Activated T-helper 9 cell treated with anti-CD3 and anti-CD28 coated beads, Interleukin-2, amount 50 U/mL, for 16 hours (primary cell): ENCODE data around the gene TYW3.
A peak's percentile ranks its signal among the peaks of the same experiment; 100 is the strongest.
"Not testable (repeated sequence)": the region's sequence is repeated elsewhere in the genome, so short reads cannot be mapped to it uniquely, and the experiment has no call there.

Experiments used
- DNase-seq: peaks from one replicate; pipeline ENCODE4 v3.0.0-alpha.2; 2020; ENCODE audit warnings: low read depth

Gene TYW3

DNA sequence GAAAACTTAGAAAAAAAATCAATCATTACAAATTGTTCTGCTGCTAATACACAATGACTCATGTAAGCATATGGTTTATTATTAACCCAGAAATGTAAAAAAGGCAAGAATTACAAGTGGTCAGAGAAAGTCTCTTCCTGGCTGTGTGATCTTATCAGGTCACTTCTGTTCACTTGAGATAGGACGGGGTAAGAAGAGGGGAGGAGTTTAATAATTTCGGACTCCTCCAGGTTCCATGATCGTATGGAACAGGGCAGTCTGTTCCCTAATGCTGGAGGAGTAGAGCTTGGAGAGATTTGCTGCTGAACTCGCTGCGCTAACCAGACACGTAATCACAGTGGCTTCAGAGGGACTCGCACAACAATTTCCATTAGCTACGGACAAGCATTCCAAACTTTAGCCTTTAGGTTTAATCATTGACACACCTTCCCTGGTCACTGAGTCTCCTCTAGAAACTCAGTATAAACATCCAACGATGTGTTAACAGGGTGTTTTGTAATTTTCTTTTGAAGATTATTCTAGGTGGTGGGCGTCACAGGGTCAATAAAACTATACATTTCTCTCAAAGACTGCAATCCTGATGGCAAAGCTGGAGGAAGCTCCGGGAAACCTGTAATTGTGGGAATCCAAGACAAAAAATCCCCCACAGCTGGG, 1.4 kb upstream of the TYW3 start:
- DNase-seq, result no peak

DNA sequence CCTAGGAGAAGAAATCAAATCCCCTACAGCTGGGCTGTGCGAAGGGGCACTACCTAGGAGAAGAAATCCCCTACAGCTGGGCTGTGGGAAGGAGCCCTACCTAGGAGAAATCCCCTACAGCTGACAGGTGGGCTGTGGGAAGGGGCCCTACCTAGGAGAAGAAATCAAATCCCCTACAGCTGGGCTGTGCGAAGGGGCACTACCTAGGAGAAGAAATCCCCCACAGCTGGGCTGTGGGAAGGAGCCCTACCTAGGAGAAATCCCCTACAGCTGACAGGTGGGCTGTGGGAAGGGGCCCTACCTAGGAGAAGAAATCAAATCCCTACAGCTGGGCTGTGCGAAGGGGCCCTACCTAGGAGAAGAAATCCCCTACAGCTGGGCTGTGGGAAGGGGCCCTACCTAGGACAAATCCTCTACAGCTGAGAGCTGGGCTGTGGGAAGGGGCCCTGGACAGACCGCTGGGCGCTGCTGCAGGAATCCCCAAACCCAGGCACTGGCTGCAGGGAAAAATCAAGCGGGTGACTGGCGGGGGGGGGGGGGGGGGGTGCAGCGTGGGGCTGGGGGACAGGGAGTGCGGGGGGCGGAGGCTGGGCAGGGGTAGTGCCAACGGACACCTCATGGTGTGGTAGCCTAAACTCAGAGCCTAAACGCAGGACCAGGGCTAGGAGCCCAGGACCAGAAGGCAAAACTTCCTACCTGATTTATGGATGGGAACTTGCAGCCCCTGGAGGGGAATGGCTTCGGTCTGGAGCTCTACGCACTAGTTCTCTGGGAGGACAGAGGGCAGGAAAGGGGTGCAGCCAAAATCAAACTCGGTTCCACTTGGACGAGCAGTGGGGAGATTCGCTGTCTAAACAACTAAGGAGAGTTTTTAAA, 643 bp upstream of the TYW3 start:
- not testable (repeated sequence) for DNase-seq

GRCh38 chr1:74733604-74734484, 892 bp downstream of the TYW3 start:
- DNase-seq, result peak; percentile 5

- DNase-seq, result no peak
These were observed 4.4 kb downstream of the TYW3 start for GRCh38 chr1:74737333-74737732.

DNA sequence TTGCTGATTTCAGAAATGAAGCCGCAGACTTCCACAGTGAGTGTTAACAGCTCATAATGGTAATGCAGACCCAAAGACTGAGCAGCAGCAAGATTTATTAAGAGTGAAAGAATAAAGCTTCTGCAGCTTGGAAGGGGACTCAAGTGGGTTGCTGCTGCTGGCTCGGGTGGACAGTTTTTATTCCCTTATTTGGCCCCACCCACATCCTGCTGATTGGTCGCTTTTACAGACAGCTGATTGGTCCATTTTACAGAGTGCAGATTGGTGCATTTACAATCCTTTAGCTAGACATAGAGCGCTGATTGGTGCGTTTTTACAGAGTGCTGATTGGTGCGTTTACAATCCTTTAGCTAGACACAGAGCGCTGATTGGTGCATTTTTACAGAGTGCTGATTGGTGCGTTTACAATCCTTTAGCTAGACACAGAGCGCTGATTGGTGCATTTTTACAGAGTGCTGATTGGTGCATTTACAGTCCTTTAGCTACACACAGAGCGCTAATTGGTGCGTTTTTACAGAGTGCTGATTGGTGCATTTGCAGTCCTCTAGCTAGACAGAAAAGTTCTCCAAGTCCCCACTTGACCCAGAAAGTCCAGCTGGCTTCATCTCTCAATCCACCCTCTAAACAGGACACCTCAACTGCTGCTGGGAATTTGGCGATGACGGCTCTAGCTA, 7.5 kb downstream of the TYW3 start:
- not testable (repeated sequence) for DNase-seq

DNA sequence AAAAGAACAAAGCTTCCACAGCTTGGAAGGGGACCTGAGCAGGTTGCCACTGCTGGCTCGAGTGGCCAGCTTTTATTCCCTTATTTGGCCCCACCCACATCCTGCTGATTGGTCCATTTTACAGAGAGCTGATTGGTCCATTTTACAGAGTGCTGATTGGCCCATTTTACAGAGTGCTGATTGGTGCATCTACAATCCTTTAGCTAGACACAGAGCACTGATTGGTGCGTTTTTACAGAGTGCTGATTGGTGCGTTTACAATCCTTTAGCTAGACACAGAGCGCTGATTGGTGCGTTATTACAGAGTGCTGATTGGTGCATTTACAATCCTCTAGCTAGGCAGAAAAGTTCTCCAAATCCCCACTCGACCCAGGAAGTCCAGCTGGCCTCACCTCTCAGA, 12.3 kb downstream of the TYW3 start:
- not testable (repeated sequence) for DNase-seq

DNA sequence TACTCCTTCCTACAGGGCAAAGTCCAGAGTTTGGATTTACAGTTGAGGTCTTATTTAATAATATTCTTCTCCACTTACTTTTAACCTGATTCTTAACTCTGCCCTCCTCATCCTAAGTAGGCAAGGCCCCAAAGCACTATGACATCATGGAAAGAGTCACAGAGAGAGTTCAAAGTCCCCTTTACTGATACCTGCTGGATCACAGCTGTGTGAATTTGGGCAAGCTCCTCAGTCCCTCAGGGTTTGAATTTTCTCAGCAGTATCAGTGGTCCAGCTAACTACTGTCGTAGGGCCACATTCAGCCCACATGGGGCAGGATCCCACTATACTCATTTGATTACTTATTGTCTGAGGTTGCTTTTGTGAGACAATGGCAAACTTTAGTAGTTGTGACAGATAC, 16.0 kb downstream of the TYW3 start:
- no peak for DNase-seq

GRCh38 chr1:74753104-74753503, 20.2 kb downstream of the TYW3 start:
- DNase-seq, result no peak

DNA sequence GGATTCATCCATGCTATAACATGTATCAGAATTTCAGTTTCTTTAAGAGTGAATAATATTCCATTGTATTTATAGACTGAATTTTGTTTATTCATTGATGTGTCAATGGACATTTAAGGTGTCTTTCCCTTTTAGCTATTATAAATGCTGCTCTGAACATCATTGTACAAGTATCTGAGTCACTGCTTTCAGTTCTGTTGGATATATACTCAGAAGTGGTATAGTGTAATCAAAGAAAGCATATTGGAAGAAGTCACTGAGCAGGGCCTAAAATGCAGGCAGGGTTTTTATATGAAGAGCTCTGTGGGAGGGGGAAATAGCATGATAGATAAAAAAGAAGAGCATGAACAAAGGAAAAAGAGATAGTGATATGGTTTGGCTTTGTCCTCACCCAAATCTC, 22.5 kb downstream of the TYW3 start:
- DNase-seq, result no peak

GRCh38 chr1:74756650-74757049, 23.7 kb downstream of the TYW3 start:
- DNase-seq, result not testable (repeated sequence)

DNA sequence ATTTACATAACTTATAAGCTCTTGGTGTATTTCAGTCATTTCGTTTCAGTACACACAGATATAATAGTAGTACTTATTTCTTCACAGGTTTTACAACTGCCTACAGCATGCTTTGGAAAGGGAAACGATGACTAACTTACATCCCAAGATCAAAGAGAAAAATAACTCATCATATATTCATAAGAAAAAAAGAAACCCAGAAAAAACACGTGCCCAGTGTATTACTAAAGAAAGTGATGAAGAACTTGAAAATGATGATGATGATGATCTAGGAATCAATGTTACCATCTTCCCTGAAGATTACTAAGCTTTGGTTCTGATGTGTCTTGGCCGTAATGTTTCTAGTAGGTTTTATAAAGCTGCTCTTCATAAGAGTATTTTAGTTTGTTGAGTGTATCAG, 30.9 kb downstream of the TYW3 start:
- DNase-seq, result no peak

- DNase-seq, result no peak
These were observed 33.6 kb downstream of the TYW3 start for GRCh38 chr1:74766579-74766978.

- DNase-seq, result no peak
These were observed 34.5 kb downstream of the TYW3 start for GRCh38 chr1:74767490-74767889.

DNA sequence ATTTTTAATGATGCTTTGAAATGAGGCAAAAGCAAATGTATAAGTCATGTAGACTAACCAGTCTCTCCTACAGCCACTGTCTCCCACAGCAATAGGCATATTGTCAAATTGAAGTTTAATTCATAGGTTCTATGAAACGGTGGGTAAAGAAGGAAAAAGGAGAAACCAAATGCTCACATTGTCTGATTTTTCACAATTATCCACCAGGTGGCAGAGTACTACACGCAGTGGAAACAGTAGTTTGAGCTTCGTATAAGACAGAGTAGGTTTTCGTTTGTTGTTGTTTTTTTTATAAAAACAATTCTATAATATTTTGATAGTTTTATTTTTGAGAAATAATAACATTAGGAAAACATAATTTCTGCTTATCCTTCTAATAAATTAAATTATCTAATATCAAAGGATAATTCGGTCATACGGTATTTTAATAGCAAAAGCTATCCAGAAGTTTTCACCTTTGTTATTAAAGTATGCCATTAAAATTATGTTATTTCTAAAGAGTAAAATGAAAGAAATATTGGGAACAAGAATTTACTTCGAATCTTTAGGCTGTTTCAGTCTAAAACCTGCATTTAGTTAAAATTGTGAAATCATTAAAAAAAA, 39.1 kb downstream of the TYW3 start:
- no peak for DNase-seq

GRCh38 chr1:74772945-74773344, 40.0 kb downstream of the TYW3 start:
- DNase-seq, result no peak

DNA sequence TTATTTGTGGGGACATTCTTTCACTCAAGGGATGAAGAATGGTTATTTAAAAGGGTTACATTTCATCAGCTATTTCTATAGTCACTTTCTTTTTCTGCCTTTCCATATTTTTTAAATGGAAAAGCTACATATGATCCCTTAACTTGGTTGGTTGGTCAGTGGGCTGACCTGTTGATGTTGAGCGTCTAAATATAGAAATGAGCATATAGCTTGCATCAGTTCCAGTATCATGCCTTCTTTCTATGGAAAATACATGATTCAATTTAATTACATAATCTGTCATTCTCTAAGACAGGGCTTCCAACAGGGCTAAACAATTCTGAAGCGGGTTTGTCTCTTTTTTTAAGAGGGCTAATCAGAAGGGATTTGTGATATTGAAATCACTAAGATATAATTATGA, 40.6 kb downstream of the TYW3 start:
- DNase-seq, result no peak

GRCh38 chr1:74775735-74776134, 42.8 kb downstream of the TYW3 start:
- no peak for DNase-seq

DNA sequence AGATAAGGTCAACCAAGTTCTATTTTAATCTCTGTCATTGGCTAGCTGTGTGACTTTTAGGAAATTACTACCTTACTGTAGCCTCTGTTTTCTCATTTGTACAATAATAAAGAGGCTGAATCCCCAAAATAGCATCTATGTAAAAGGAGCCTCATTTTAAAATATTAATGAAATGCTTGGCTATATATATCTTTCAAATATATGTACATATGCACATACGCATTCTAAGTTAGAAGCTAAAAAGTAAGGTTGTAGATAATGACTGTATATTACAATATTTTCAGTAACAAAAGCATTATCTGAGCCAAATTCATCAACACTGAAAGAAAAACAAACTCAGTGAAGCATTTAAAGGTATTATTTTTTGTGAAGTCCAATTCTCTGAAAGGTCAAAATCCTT, 44.6 kb downstream of the TYW3 start:
- no peak for DNase-seq

DNA sequence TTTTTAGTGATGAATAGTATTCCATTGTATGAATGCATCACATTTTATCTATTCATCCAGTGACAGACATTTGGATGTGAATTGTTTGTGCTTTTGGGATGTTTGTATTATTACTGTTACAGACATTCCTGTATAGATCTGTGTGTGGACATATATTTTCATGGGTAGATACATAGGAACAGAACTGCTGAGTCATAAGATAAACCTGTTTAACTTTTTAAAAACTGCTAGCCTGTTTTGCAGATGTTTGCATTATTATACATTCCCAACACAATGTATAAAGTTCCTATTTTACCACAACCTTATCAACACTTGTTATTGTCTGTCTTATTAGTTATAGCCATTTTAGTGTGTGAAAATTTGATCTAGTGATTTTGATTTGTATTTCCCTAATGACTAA, 46.8 kb downstream of the TYW3 start:
- DNase-seq, result no peak

DNA sequence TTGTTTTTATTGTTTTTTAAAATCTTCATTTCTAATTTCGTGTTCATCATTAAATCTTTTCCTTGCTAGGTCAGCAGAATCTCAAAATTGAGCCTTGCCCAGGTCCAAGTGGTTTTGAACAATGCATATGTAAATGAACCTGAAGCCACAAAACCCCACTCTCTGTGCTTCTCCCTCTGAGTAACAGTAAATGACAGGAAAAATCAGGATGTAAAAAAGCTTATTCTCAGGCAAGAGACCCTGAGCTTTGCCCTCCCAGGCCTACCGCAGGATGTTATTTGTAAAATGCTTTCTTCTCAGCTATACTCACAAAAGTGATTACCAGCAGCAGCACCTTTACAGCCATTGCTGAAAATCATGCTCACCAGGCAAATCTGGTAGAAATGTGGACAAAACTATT, 47.6 kb downstream of the TYW3 start:
- no peak for DNase-seq

DNA sequence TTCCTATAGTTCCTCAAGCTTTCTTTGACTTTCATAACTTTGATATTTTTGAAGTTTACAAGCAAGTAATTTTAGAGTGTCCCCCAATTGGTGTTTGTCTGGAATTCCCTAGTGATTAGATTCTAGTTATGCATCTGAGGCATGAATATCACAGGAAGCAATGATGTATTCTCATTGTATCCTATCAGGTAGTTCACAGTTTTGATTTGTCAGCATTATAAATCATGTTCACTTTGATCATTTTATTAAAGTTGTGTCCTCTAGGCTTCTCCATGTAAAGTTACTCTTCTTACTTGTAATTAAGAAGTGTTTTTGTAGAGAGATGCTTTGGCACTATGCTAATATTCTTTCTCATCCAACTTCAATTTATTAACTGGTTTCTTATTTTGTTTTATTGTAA, 53.0 kb downstream of the TYW3 start:
- DNase-seq, result no peak

DNA sequence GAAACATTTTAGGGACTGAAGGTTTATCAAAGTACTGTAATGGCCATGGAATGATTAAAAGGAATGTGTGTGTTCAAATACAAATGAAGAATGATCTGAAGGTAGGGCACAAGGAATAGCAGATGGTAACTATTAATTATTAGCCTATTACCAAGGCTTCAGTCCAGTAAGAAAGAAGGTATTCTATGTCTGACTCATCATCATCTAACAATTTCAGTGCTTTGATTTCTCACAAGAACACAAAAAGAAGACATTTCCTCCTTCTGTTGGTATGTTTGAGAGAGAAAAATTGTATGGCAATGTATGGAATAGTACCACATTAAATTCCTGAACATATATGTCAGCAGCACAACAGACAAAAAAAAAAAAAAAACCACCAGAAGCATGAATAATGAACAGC, 57.5 kb downstream of the TYW3 start:
- DNase-seq, result no peak
